Keratinocyte (primary cell): Measurements from ENCODE around the gene UGT1A8. TPM values are rescaled to one million over a fixed set of nuclear protein-coding genes. Genes with fewer than 3 reads are reported as not detected.

Experiments used
- DNase-seq: peaks from one replicate; pipeline ENCODE4 v3.0.0-alpha.2; 2011; ENCODE audit warnings: low read depth, missing footprints, low spot score
- FAIRE-seq: peaks from 2 replicates; lab custom pipeline; 2011; peaks lifted over from hg19 to GRCh38; lab: Jason Lieb, UNC
- H2AFZ ChIP-seq: 2 replicates; pipeline ENCODE4 v1.6.0; 2012; ENCODE audit warnings: low read length, control low read depth, inconsistent platforms; ENCODE audit not compliant: control insufficient read depth
- H3K27ac ChIP-seq: 2 replicates; pipeline ENCODE4 v1.5.1; 2011; ENCODE audit warnings: low read length; ENCODE audit not compliant: control insufficient read depth, insufficient read depth
- H3K27me3 ChIP-seq: 3 replicates; pipeline ENCODE4 v1.6.0; 2011; ENCODE audit warnings: low read length; ENCODE audit not compliant: control insufficient read depth, insufficient read depth; ENCODE audit errors: extremely low read depth
- H3K36me3 ChIP-seq, 2 experiments: 2 replicates in 1 of 2; 3 replicates in 1 of 2; pipeline ENCODE4 v1.5.1; 2011; ENCODE audit warnings: low read length in 2 of 2, mild to moderate bottlenecking in 1 of 2; ENCODE audit not compliant: control insufficient read depth in 2 of 2, insufficient read depth in 2 of 2; ENCODE audit errors: extremely low read depth in 1 of 2
- H3K4me1 ChIP-seq: 3 replicates; pipeline ENCODE4 v1.5.1; 2011; ENCODE audit warnings: low read length; ENCODE audit not compliant: control insufficient read depth, insufficient read depth; ENCODE audit errors: extremely low read depth
- H3K4me2 ChIP-seq: 3 replicates; pipeline ENCODE4 v1.6.0; 2011; ENCODE audit warnings: low read depth, low read length; ENCODE audit not compliant: control insufficient read depth, insufficient read depth; ENCODE audit errors: extremely low read depth
- H3K4me3 ChIP-seq, 3 experiments: fragments of 200-600 bp in 1 of 3; sonication (generic) in 1 of 3; 2 replicates in 2 of 3; 3 replicates in 1 of 3; pipeline ENCODE4 v1.5.1; 2011 to 2016; ENCODE audit warnings: low read length in 3 of 3, mild to moderate bottlenecking in 3 of 3, control low read depth in 2 of 3, inconsistent platforms in 1 of 3, low read depth in 1 of 3, mixed read lengths in 1 of 3, mixed run types in 1 of 3, moderate library complexity in 1 of 3; ENCODE audit not compliant: control insufficient read depth in 2 of 3, insufficient read depth in 2 of 3; ENCODE audit errors: extremely low read depth in 1 of 3
- H3K79me2 ChIP-seq: 2 replicates; pipeline ENCODE4 v1.6.0; 2012; ENCODE audit warnings: low read length; ENCODE audit not compliant: control insufficient read depth, insufficient read depth
- H3K9ac ChIP-seq: 3 replicates; pipeline ENCODE4 v1.6.0; 2011; ENCODE audit warnings: low read length; ENCODE audit not compliant: control insufficient read depth, insufficient read depth; ENCODE audit errors: extremely low read depth
- H3K9me1 ChIP-seq: 3 replicates; pipeline ENCODE4 v1.6.0; 2011; ENCODE audit warnings: low read length; ENCODE audit not compliant: control insufficient read depth, insufficient read depth; ENCODE audit errors: extremely low read depth
- H3K9me3 ChIP-seq: 2 replicates; pipeline ENCODE4 v1.5.1; 2012; ENCODE audit warnings: low read depth, low read length; ENCODE audit not compliant: control insufficient read depth
- H4K20me1 ChIP-seq: 3 replicates; pipeline ENCODE4 v1.6.0; 2011; ENCODE audit warnings: low read length; ENCODE audit not compliant: control insufficient read depth, insufficient read depth; ENCODE audit errors: extremely low read depth
- CTCF ChIP-seq, 3 experiments: IDR thresholded peaks in 1 of 3; conservative IDR thresholded peaks in 1 of 3; optimal IDR thresholded peaks in 1 of 3; 2 replicates in 2 of 3; 3 replicates in 1 of 3; pipeline versions ENCODE3 to v1.5.1; 2011; ENCODE audit warnings: low read length in 3 of 3, mild to moderate bottlenecking in 3 of 3, moderate library complexity in 2 of 3, control low read depth in 1 of 3, inconsistent platforms in 1 of 3; ENCODE audit not compliant: insufficient read depth in 2 of 3; ENCODE audit errors: extremely low read depth in 1 of 3
- EZH2 ChIP-seq: IDR thresholded peaks from one replicate; pipeline ENCODE4 v1.6.1; 2012; ENCODE audit warnings: inconsistent platforms, mild to moderate bottlenecking, low read length, moderate library complexity
- dilution Hi-C: fragments of 300-500 bp; cut with MboI; formaldehyde crosslinking; loops from one replicate; pipeline ENCODE4 v1.7.0; 2020; ENCODE audit warnings: low sequenced_read_pairs; ENCODE audit not compliant: extremely low pct_ligation_motif_present
- polyA plus RNA-seq, 5 experiments: library from polyadenylated mRNA; depleted of rRNA in 3 of 5; stranded (reverse) in 3 of 5; stranded (forward) in 1 of 5; unstranded in 1 of 5; fragments of >200 nt; gene quantifications; 1 replicate in 1 of 5; 2 replicates in 3 of 5; 3 replicates in 1 of 5; pipeline versions ENCODE4 v1.2.1 to v1.2.3, GENCODE V29; 2011 to 2012; ENCODE audit warnings: missing spikeins in 2 of 5, low read depth in 1 of 5, low replicate concordance in 1 of 5

Gene UGT1A8
- polyA plus RNA-seq, 1 donor (not counting 4 experiments of a cell fraction or from before 2014, with no cell fraction given): 0.64 TPM

GRCh38 chr2:233684640-233685039 is 67.2 kb downstream of the UGT1A8 start:
- no peaks in the 10 kb centered on the region for H4K20me1 ChIP-seq
- TF ChIP-seq CTCF (optimal IDR thresholded peaks at IDR 0.05 in 1 of 3, IDR thresholded peaks at IDR 0.05 in 1 of 3, conservative IDR thresholded peaks at IDR 0.05 in 1 of 3; ENCODE audit: extremely low read depth in 1 of 3, insufficient read depth in 2 of 3, low read length in 3 of 3): no peak
- TF ChIP-seq EZH2: no peak

DNA sequence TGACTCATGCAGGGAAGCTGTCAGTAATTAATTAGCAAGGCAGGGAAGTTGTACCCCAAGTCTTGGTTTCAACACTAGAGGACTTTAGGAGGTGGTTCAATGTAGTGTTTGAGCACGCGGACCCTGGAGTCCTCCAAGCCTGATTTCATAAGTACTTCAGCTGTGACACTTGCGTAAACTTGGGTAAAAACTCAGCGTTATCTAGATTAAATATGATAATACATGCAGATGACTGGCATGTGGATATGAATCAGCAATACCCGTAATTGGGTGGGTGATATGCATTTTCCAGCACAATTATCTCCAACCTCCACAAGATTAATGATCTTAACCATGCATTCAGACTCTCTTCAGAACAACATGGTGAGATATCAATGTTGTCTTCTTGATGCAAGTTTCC is 69.5 kb downstream of the UGT1A8 start:
- Histone ChIP-seq H3K36me3 (no peaks in the 10 kb centered on the region), H3K9ac (no peak overlapping the region), H3K4me3 (no peak overlapping the region), H3K9me3 (no peaks in the 10 kb centered on the region), H3K27ac (no peak overlapping the region), H3K9me1 (no peaks in the 10 kb centered on the region), H3K4me1 (peaks cover 22% of the 10 kb centered on the region), H2AFZ (no peak overlapping the region), H4K20me1 (no peaks in the 10 kb centered on the region), H3K27me3 (no peaks in the 10 kb centered on the region), H3K79me2 (peaks cover 4% of the 10 kb centered on the region), H3K4me2 (no peak overlapping the region)
- TF ChIP-seq EZH2 (no peak), CTCF (optimal IDR thresholded peaks at IDR 0.05 in 1 of 3, IDR thresholded peaks at IDR 0.05 in 1 of 3, conservative IDR thresholded peaks at IDR 0.05 in 1 of 3; ENCODE audit: extremely low read depth in 1 of 3, insufficient read depth in 2 of 3, low read length in 3 of 3) (no peak)
- dilution Hi-C loops: no loop called here
- FAIRE-seq: no peak
- DNase-seq: no peak

More at GRCh38 chr2:233684640-233685039, 67.2 kb downstream of the UGT1A8 start:
- no peak for DNase-seq
- no peaks in the 10 kb centered on the region for H3K9me1 ChIP-seq
- no peak overlapping the region for H3K9ac ChIP-seq
- peaks cover 6% of the 10 kb centered on the region for H3K4me1 ChIP-seq
- no peak overlapping the region for H3K4me2 ChIP-seq
- no peaks in the 10 kb centered on the region for H3K27me3 ChIP-seq
- FAIRE-seq: no peak
- H2AFZ ChIP-seq: no peak overlapping the region
- H3K27ac ChIP-seq: no peak overlapping the region
- no peak overlapping the region for H3K4me3 ChIP-seq
- dilution Hi-C loops: no loop called here
- H3K9me3 ChIP-seq: no peaks in the 10 kb centered on the region
- H3K79me2 ChIP-seq: no peaks in the 10 kb centered on the region
- no peaks in the 10 kb centered on the region for H3K36me3 ChIP-seq
